ENCODE results near the gene PHACTR1. TPM values are rescaled to one million over a fixed set of nuclear protein-coding genes. Genes with fewer than 3 reads are reported as not detected.

Gene PHACTR1
- total RNA-seq, 1 experiment from 2014 or later, result not detected

GRCh38 chr6:13307508-13307995 lies 591.0 kb downstream of the PHACTR1 start:
- Histone ChIP-seq H3K9me2 (replicated peaks; ENCODE audit: low read length) (no peaks in the 10 kb centered on the region), H3K9ac (ENCODE audit: low read length) (no peak overlapping the region), H3K4me3 (ENCODE audit: low read length) (no peak overlapping the region), H2AFZ (ENCODE audit: low read length) (no peak overlapping the region), H3K4me2 (ENCODE audit: low read length) (no peak overlapping the region), H3K9me3 (ENCODE audit: low read length) (no peaks in the 10 kb centered on the region), H3K36me3 (ENCODE audit: low read depth, low read length) (peaks cover 9% of the 10 kb centered on the region; the same call in 1 of the 2 replicates), H4K20me1 (ENCODE audit: low read length) (no peaks in the 10 kb centered on the region), H3K27ac (ENCODE audit: low read length) (no peak overlapping the region), H3F3A (ENCODE audit: low read length, unreplicated experiment) (no peaks in the 10 kb centered on the region), H3K79me2 (ENCODE audit: low read length) (no peaks in the 10 kb centered on the region), H3K4me1 (ENCODE audit: insufficient read depth, low read length) (peaks cover 13% of the 10 kb centered on the region), H3K27me3 (ENCODE audit: low read length) (no peaks in the 10 kb centered on the region)
- TF ChIP-seq EZH2 (IDR thresholded peaks at IDR 0.05; ENCODE audit: low read length, unreplicated experiment), result no peak
- ATAC-seq (no peak), DNase-seq (no peak)
- ChIA-PET POLR2A (ENCODE audit: unreplicated experiment) (no interaction called here), CTCF (no interaction called here)
- BruUV-seq (replicated peaks), result no TSS peak
- intact Hi-C loops (cut with micrococcal nuclease), result no loop called here

- POLR2A ChIA-PET (ENCODE audit: unreplicated experiment), result no interaction called here
- CTCF ChIA-PET, result no interaction called here
- Histone ChIP-seq H3K79me2 (ENCODE audit: low read length) (no peaks in the 10 kb centered on the region), H3K27me3 (ENCODE audit: low read length) (no peaks in the 10 kb centered on the region), H3K9ac (ENCODE audit: low read length) (no peak overlapping the region), H4K20me1 (ENCODE audit: low read length) (no peaks in the 10 kb centered on the region), H3K4me1 (ENCODE audit: insufficient read depth, low read length) (peaks cover 5% of the 10 kb centered on the region), H3K9me2 (replicated peaks; ENCODE audit: low read length) (no peaks in the 10 kb centered on the region), H2AFZ (ENCODE audit: low read length) (no peak overlapping the region), H3K36me3 (ENCODE audit: low read depth, low read length) (peaks cover 9% of the 10 kb centered on the region; the same call in 1 of the 2 replicates), H3K27ac (ENCODE audit: low read length) (no peak overlapping the region), H3K4me3 (ENCODE audit: low read length) (no peak overlapping the region), H3K4me2 (ENCODE audit: low read length) (no peak overlapping the region), H3K9me3 (ENCODE audit: low read length) (no peaks in the 10 kb centered on the region), H3F3A (ENCODE audit: low read length, unreplicated experiment) (no peaks in the 10 kb centered on the region)
- intact Hi-C loops (cut with micrococcal nuclease), result no loop called here
- no peak for ATAC-seq
- DNase-seq, result no peak
- no TSS peak for BruUV-seq (replicated peaks)
- TF ChIP-seq EZH2 (IDR thresholded peaks at IDR 0.05; ENCODE audit: low read length, unreplicated experiment), result no peak
- TF ChIP-seq EZH2phosphoT487 (IDR thresholded peaks at IDR 0.05; ENCODE audit: borderline replicate concordance, low read length), result no peak
- no peak for TF ChIP-seq CTCF (conservative IDR thresholded peaks at IDR 0.05; ENCODE audit: low read depth, low read length)
Observed at GRCh38 chr6:13308332-13308731, 591.8 kb downstream of the PHACTR1 start.

GRCh38 chr6:13311155-13311554 lies 594.6 kb downstream of the PHACTR1 start:
- Histone ChIP-seq H3K27ac (ENCODE audit: low read length) (no peak overlapping the region), H3K4me3 (ENCODE audit: low read length) (no peak overlapping the region), H3K4me1 (ENCODE audit: insufficient read depth, low read length) (no peaks in the 10 kb centered on the region), H3K9me2 (replicated peaks; ENCODE audit: low read length) (no peaks in the 10 kb centered on the region), H3F3A (ENCODE audit: low read length, unreplicated experiment) (no peaks in the 10 kb centered on the region), H3K79me2 (ENCODE audit: low read length) (no peaks in the 10 kb centered on the region), H4K20me1 (ENCODE audit: low read length) (no peaks in the 10 kb centered on the region), H3K27me3 (ENCODE audit: low read length) (no peaks in the 10 kb centered on the region), H2AFZ (ENCODE audit: low read length) (no peak overlapping the region), H3K9ac (ENCODE audit: low read length) (no peak overlapping the region), H3K4me2 (ENCODE audit: low read length) (no peak overlapping the region), H3K36me3 (ENCODE audit: low read depth, low read length) (peaks cover 15% of the 10 kb centered on the region; the same call in 1 of the 2 replicates), H3K9me3 (ENCODE audit: low read length) (no peaks in the 10 kb centered on the region)
- TF ChIP-seq EZH2 (IDR thresholded peaks at IDR 0.05; ENCODE audit: low read length, unreplicated experiment) (no peak), EZH2phosphoT487 (IDR thresholded peaks at IDR 0.05; ENCODE audit: borderline replicate concordance, low read length) (no peak), CTCF (conservative IDR thresholded peaks at IDR 0.05; ENCODE audit: low read depth, low read length) (no peak)
- ChIA-PET POLR2A (ENCODE audit: unreplicated experiment) (no interaction called here), CTCF (no interaction called here)
- BruUV-seq (replicated peaks), result no TSS peak
- no peak for DNase-seq
- ATAC-seq, result no peak
- intact Hi-C loops (cut with micrococcal nuclease), result no loop called here

Measured in PC-3 (cell line).